PFSK-1 (cell line): ENCODE measurements around the gene KISS1R.

ENCODE experiments used
- FOXP2 ChIP-seq: optimal IDR thresholded peaks from 2 replicates; pipeline ENCODE3; 2011; ENCODE audit warnings: borderline replicate concordance, control low read depth, inconsistent platforms; ENCODE audit not compliant: insufficient read depth; ENCODE audit errors: extremely low read length, extremely low read depth
- POLR2AphosphoS5 ChIP-seq: IDR thresholded peaks from 2 replicates; pipeline ENCODE4 v1.6.1; 2012; ENCODE audit warnings: low read depth, mild to moderate bottlenecking, control low read depth, low read length, moderate library complexity
- SIN3A ChIP-seq: IDR thresholded peaks from 2 replicates; pipeline ENCODE4 v1.6.1; 2012; ENCODE audit warnings: mild to moderate bottlenecking, low read length, moderate library complexity, borderline replicate concordance; ENCODE audit not compliant: insufficient read depth
- TAF1 ChIP-seq: IDR thresholded peaks from 2 replicates; pipeline ENCODE4 v1.6.1; 2012; ENCODE audit warnings: low read length, control low read depth, borderline replicate concordance; ENCODE audit not compliant: insufficient read depth
- TF ChIP-seq, protein P1 (sequence below), 2 experiments: IDR thresholded peaks; 2 replicates each; pipeline versions ENCODE4 v1.6.1 to v1.8.0; 2011 to 2012; ENCODE audit warnings: low read depth in 2 of 2, low read length in 2 of 2, control low read depth in 1 of 2, inconsistent platforms in 1 of 2, mild to moderate bottlenecking in 1 of 2, moderate library complexity in 1 of 2; ENCODE audit not compliant: insufficient read depth in 1 of 2

The KISS1R gene

DNA sequence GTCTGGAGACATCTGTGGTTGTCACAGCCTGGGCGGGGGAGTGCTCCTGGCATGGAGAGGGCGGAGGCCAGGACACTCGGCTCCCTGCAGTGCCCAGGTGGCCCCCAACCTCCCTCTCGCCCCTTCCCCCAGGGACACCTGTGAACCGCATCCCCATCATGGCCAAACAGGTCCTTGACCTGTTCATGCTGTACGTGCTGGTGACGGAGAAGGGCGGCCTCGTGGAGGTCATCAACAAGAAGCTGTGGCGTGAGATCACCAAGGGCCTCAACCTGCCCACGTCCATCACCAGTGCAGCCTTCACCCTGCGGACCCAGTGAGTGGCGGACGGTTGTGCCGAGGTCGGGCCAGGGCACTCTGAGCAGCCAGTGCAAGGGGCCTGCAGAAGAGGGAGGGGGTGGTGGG, 47.0 kb downstream of the KISS1R start:
- no peak for TF ChIP-seq TAF1
- TF ChIP-seq SIN3A = no peak
- no peak for TF ChIP-seq POLR2AphosphoS5
- TF ChIP-seq FOXP2 = no peak
- TF ChIP-seq, protein P1, sequence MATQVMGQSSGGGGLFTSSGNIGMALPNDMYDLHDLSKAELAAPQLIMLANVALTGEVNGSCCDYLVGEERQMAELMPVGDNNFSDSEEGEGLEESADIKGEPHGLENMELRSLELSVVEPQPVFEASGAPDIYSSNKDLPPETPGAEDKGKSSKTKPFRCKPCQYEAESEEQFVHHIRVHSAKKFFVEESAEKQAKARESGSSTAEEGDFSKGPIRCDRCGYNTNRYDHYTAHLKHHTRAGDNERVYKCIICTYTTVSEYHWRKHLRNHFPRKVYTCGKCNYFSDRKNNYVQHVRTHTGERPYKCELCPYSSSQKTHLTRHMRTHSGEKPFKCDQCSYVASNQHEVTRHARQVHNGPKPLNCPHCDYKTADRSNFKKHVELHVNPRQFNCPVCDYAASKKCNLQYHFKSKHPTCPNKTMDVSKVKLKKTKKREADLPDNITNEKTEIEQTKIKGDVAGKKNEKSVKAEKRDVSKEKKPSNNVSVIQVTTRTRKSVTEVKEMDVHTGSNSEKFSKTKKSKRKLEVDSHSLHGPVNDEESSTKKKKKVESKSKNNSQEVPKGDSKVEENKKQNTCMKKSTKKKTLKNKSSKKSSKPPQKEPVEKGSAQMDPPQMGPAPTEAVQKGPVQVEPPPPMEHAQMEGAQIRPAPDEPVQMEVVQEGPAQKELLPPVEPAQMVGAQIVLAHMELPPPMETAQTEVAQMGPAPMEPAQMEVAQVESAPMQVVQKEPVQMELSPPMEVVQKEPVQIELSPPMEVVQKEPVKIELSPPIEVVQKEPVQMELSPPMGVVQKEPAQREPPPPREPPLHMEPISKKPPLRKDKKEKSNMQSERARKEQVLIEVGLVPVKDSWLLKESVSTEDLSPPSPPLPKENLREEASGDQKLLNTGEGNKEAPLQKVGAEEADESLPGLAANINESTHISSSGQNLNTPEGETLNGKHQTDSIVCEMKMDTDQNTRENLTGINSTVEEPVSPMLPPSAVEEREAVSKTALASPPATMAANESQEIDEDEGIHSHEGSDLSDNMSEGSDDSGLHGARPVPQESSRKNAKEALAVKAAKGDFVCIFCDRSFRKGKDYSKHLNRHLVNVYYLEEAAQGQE (IDR thresholded peaks at IDR 0.05; ENCODE audit: insufficient read depth in 1 of 2, low read depth in 2 of 2, low read length in 2 of 2) = no peak

GRCh38 chr19:964761-965694, 47.9 kb downstream of the KISS1R start:
- no peak for TF ChIP-seq TAF1
- no peak for TF ChIP-seq POLR2AphosphoS5
- TF ChIP-seq FOXP2 = no peak
- TF ChIP-seq, protein P1 (IDR thresholded peaks at IDR 0.05; ENCODE audit: insufficient read depth in 1 of 2, low read depth in 2 of 2, low read length in 2 of 2) = no peak
- no peak for TF ChIP-seq SIN3A

- no peak for TF ChIP-seq SIN3A
- TF ChIP-seq POLR2AphosphoS5 = no peak
- no peak for TF ChIP-seq TAF1
- TF ChIP-seq FOXP2 = no peak
- TF ChIP-seq, protein P1 (IDR thresholded peaks at IDR 0.05; ENCODE audit: insufficient read depth in 1 of 2, low read depth in 2 of 2, low read length in 2 of 2) = no peak
These were observed 49.5 kb downstream of the KISS1R start for GRCh38 chr19:966485-967088.
